Measurements from ENCODE around the gene PTPRG.
"Not testable (repeated sequence)": the region's sequence is repeated elsewhere in the genome, so short reads cannot be mapped to it uniquely, and the experiment has no call there.

The PTPRG gene

DNA sequence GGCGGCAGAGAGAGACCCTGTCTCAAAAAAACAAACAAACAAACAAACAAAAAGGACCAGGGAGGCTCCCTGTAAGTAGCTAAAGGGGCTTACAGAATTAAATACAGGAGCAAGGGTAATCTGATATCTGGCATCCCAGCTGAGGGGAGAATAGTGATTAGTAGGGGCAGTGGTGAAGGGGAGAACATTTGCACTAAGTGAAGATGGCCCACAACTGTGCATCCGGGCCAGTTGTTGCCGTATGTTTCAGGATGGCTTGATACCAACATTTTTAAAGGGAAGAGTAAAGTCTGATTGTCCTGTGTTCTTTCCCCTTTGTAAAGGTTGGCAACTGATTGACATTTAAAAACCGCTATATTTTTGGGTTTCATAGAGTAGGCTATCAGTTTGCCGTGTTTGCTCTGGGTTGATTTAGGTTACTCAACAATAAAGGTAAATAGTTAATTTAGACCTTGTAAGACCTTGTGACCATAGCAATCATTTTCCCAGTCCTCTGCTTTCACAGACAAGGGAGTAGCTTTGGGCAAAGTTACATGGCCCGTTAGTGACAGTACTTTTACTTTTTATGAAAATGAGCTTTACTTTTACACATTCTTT is 167.8 kb downstream of the PTPRG start:
- no peak for DNase-seq

DNA sequence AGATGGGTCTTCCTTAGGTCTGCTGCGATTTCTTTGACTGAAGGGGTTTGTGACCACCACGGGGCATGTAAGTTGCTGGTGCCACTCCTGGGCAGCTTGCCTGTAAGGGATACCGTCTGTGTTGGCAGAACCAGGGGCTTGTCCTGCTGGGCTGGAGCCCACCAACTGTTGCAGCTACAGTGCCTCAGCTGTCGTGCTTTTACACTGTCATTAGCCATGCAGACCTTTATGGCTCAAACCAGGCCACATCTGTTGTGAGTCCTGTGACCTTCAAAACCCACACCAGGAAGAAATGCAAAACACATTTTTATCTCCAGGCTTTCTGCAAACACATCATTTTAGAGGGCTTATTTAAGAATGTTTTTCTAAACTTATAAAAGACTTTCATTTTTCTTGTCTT is 168.7 kb downstream of the PTPRG start:
- DNase-seq = no peak

DNA sequence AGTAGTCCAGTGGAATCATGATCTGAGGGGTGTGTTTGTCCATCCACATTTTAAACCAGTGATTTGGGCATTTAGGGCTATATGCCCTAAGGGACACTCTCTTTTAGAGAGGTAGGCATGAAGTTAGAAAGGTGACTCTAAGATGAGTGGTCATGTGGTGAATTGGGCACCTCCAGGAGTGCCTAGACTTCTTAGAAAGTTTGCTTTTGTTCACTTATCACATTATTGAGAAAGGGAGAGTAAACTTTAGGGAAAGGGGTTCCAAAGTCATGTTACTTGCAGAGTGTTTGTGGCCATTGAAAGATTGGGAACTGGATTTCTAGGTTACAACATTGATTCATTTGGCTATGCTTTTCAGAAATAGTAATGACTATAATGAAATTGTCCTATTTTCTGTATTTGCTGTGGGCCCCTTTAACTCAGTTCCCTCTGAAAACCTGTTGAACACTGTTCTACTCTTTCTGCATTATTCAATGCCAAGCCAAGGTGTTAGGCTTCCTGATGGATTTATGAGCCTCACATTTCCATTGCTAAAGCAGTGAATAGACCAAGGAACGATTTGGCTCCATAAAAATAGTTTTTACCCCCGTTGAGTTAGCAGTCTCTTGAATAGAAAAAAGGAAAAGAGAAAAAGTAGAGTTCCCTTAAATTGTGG is 169.3 kb downstream of the PTPRG start:
- no peak for DNase-seq

DNA sequence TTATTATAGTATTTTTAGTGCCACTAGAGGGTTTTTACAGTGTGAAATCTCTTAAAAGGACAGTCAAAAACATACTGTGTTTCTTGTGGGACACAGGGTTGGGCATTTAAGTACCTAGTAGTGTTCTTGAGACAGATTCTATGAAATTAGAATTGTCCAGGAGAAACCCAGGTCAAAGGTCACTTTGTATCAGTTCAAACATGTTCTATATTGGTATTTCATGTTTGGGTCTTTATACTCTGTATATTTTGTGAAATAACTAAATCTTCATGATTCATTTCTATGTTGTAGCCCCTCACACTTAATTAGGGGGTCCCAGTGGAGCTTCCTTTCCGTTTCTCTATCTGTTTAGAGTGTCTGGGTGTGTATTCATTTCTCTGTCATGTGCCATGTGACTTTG is 171.6 kb downstream of the PTPRG start:
- DNase-seq = no peak

DNA sequence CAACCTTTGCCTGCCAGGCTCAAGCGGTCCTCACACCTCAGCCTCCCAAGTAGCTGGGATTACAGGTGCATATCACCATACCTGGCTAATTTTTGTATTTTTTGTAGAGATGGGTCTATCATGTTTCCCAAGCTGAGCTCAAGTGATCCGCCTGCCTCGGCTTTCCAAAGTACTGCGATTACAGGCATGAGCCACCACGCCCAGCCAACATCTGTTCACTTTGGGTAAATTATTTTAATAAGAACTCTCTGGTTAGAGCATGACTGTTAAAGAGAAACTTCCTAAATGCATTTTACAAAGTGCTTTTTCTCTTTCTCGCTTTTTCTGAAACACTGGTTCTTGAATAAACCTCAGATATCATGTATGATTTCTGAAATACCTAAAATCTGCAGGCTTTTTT is 172.5 kb downstream of the PTPRG start:
- no peak for DNase-seq

DNA sequence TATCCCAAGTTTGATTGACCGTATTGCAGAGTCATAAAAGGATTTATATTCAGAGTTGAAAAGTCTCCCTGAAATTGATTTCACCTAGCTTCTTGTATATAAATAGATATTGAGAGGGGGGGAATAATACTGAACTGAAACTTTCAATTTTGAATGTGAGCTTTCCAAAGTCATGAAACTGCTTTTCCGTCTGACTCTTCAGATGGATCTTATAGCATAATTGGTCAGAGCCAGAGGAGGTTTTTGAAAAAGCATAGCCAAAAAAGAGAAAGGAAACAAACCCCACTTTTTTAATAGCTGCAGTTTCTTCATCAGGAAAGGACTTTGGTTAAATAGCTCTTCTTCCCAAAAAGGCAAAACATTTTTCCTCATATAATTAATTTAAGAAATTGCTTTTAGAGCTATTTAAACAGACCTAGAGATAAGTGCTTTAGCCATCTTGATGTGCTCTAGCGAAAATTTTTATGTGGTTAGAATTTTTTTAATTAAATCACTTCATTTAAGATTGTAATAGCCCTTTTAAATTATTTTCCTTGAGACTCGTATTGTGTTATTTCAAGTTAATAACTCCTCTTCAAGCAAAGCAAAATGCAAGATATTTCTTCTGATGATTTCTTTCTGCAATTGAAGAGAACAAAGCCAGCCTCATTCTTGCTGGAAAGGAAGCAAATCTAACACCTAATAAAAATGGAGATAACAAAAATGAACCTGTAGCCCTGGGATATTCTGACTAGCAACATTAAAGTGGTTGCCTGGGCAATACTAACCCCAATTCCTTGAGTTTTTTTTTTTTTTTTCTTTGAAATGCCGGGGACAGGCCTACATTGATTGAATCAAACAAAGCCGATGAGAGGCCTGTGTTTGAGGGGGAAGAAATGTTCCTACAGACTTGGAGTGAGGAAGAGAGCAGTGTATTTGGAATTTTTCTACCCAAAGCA is 173.6 kb downstream of the PTPRG start:
- DNase-seq = no peak

DNA sequence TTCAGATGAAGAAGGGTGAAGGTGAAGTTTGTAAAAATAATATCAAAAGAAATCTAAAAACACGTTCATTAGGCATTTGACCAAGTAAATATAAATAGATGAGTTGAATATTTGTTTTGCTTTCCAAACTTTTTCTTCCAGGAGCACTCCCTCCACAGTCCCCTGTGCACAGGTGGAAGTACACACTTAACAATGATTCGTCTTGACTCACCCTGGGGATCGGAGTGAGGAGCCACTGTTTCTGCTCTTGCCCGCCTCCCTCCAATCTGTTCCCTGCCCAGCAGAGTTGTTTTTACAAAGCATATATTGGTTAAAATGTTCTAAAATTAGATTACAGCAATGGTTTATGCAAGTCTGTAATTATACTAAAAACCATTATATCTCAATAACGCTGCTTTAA is 175.1 kb downstream of the PTPRG start:
- no peak for DNase-seq

DNA sequence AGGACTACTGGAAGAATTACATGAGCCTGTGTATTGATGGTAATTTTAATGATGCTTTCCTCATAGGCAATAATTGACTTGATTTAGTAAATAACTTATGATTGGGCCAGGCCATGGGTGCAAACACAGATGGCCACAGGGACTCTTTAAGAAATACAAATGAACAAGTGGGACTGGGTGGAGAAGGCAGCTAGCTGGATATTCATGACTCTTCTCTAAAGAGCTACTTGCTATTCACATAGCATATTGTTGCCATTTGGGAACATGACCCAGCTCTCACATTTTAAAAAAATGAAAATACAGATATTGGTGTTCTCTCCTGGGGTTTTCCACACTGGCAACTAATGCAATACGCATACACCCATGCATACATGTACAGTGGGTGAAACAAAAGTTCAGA is 178.3 kb downstream of the PTPRG start:
- no peak for DNase-seq

DNA sequence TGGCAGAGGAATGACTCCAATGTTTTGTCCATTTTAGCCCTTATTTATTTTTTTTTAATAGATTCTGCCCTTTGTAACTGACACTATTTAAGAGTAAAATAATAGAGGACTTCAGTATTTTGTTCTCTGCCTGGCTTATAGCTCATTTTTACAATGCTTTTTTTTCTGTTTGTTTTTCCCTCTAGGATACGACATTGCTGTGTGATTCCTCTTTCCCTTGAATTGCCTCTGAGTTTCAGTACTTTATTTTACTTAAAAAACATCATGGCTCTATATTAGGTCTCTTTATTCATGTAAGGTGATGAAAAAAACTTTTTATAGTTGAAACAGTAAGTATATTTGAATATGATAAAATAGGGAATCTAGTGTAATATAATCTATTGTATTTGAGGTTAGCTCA is 179.1 kb downstream of the PTPRG start:
- DNase-seq = no peak

DNA sequence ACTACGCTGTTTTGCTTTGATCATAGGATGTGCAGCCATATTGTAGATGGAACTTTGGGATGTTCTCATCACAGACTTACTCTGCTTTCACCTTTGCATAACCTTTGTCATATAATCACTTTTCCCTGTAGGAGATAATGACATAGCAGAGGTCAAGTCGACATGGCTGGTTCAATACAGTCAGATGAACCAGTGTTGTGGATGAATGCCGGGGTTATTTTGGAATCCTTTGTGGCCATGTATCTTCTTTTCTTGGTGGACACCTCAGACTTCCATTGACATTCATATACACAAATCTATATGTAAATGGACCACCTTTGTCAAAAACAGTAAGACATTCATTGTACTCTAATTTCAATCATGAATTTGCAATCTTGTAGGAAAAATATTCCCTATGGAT is 180.2 kb downstream of the PTPRG start:
- no peak for DNase-seq

DNA sequence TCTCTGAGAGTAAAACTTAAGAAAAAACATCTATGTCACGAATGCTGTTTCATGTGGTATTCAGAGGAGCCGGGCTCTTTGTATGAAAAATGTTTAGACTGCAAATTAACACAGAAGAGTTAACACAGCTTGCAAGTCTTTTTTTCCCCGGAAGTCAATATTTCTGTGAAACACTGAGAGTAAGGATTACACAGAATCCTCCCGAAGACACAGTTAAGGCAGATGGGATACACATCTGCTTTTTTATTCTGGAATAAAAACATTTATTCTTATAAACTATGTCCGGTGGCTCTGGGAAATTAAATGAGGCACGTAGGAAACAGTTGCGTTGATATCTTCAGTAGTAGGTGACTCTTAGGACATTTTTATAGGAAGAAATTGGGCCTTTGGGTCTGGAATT is 180.6 kb downstream of the PTPRG start:
- DNase-seq = no peak

DNA sequence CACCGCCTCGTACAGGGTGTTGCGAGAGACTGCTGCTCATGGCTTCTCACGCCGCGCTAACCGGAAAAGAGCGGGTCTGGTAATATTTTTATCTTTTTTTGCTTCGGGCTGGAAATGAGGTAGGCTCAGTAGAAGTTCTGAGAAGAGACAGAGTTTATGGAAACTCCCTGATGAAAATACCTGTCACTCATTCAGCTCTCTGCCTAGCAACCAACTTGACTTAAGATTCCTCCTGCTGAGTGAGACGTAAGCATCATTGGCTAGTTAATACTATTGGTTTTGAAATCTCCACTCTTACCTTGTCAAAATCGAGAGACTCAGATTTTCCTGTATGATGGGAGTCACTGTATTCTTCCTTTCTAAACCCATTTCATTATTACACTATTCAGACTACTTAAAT is 181.7 kb downstream of the PTPRG start:
- no peak for DNase-seq

DNA sequence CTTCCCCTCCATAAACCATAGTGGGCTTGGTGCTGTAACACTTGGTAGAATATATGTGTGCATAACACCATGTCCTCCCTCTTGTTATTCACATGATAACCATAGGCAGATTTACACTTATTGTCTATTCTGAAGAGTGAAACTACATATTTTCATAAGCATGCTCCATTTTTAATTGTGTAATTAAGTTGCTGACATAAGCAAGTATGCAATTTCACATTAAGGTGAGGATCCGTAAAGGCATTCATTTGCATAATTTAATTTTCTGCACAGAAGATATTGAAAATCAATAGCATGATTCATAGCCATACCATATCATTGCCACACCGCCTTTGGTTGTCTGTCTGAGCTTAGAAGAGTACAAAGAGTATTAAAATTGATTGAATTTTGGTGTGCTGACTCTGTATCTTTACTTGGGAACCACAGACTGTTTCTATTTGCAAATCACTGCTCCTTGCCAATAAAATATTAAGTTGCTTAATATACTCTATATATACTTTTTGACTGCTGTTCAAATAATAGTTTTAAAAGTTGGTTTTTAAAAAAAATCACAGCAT is 182.4 kb downstream of the PTPRG start:
- no peak for DNase-seq

DNA sequence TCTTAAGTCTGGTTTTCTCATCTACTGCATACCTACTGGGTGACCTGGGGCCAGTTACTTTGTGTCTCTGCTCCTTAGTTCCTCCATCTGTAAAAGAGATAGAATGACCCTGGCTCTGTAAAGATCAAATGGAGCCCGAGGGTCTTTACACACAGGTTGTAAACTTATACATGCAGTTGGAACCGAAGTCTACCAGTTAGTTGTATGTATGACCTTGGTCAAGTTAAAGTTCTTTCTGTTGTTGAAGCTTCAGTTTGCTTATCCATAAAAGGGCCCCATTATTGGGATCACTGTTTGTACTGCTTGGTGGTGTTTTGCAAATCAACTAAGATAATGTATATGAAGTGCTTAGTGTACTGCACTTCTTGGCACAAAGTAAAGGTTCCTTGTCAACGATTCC is 186.9 kb downstream of the PTPRG start:
- no peak for DNase-seq

DNA sequence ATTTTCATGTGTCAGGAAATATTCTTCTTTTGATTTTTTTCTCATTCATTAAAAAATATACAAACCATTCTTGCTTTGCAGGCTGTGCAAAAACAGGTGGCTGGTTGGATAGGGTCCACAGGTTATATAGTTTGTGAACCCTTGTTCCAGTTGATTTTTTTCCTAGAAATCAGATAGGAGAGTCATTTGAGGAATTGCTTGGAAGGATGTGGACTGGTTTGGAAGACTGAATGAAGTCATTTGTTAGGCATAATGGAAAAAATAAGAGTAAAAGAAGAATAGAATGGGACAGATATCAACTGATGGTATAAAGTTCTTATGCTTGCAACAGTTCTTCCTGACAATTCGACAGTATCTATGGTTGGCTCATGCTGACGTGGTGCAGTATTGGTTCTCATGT is 189.4 kb downstream of the PTPRG start:
- no peak for DNase-seq

DNA sequence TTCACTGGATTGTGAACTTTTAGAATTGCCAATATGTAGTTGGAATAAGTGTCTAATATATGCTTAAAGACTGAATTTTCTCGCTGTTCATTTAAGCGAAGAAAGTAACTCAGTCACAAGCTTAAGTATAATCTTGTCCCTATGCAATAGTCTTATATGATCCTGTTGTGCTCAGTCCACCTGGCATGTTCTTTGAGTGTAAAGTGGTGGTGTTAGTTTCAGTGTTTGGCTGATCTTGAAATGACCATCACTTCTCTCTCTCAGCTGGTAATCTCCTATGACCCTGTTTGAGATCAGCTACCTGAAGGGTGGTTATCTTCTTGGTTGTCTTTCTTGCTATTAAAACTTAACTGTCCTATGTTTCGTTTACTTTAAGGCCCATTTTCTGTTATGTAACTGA is 197.5 kb downstream of the PTPRG start:
- no peak for DNase-seq

DNA sequence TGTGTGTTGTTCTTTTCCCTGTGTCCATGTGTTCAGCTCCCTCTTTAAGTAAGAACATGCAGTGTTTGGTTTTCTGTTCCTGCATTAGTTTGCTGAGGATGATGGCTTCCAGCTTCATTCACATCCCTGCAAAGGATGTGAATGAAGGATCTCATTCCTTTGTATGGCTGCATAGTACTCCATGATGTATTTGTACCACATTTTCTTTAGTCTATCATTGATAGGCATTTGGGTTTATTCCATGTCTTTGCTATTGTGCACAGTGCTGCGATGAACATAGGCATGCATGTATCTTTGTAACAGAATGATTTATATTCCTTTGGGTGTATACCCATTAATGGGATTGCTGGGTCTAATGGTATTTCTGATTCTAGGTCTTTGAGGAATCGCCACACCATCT is 199.4 kb downstream of the PTPRG start:
- not testable (repeated sequence) for DNase-seq

DNA sequence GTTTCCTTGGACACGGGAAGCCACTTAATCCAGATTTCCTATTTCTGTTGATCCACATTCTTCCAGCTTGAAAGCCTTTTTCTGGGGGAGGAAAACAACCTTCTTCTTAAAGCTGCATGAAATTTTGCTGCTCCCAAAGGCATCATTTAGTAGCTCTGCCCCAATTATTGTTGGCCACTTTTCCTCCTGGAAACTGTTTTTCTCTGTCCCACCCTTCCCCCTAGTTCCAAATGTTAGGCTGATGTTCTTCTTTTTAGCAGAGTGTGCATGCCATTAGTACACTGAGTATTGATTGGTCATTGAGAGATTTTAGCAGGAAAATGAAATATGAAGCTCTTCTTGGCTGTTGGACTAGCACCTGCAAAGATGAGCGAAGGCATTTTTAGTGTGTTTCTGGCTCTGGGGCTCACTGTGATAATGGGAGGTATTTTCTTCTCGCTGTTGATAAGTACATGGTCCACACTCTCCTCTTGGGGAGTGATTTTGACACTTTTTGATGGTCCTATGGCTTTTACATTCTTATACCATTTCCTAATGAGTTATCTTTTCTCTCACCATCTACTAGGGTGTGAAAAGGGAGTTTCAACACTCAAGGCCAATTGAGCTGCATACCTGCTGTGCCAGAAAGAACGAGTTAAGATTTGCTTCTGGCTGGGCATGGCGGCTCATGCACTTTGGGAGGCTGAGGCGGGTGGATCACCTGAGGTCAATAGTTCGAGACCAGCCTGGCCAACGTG is 200.5 kb downstream of the PTPRG start:
- DNase-seq = no peak

DNA sequence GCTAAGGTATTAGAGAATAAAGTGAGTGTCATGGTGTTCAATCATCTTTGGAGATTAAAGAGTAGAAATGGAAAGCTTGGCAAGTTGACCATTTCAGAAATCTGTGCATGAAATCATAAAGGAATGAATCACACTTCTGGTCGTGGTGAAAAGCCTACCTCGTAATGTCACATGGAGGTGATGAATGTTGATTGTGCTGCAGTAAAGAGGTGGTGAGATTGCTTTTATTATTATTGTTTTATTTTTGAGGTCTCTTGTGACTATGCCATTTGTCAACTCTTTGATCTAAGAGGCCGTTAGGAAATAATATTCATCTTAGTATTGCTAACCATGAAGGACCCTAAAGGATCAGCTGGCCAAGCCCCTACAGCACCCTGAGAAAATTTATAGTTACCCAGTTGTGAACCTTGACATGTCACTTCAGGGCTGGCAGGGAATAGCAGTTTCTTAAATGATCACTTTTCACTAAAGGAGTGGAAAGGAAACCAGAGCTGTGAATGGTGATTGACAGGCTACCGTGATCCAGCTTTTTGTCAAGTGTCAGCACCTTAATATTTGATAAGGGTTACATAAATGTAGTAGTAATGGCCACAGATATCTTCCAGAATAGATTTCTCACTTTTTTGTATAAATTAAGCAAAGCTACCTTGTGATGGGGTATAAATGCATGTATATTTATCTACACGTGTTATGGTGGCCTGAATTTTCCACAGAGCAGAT is 203.9 kb downstream of the PTPRG start:
- no peak for DNase-seq

DNA sequence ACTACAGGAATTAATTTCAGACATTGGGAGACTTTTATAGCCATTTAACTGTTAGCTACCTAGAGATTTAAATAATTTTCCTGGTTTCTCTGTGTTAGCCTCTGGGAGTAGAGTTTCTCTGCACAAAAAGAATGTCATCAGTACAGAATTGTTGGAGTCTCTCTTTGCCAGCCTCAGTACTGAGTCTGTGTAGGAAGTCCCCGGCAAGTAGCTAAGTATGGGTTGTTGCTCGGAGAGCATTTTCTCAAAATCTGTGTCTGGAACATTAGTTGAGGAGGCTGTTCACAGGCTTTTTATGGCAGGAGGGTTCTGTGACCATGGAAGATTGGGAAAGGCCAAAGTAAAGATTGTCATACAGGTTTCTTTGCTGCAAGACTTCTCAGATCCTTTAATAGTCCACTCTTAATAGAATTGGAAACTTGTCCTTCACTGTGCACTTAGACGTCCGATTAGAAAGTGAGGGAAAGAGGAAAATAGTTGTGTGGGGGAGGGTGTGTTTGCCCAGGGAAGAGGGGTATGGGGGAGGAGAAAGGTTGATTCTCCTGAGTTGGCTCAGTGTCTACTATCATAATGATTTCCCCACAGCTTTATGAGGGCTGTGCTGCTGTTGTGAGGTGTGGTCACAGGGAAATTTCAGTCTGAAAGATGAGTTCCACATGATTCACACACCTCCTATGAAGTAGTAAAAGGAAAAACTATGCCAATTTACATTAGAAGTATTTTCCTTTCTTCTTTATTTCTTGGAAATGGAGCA is 207.1 kb downstream of the PTPRG start:
- DNase-seq = no peak

DNA sequence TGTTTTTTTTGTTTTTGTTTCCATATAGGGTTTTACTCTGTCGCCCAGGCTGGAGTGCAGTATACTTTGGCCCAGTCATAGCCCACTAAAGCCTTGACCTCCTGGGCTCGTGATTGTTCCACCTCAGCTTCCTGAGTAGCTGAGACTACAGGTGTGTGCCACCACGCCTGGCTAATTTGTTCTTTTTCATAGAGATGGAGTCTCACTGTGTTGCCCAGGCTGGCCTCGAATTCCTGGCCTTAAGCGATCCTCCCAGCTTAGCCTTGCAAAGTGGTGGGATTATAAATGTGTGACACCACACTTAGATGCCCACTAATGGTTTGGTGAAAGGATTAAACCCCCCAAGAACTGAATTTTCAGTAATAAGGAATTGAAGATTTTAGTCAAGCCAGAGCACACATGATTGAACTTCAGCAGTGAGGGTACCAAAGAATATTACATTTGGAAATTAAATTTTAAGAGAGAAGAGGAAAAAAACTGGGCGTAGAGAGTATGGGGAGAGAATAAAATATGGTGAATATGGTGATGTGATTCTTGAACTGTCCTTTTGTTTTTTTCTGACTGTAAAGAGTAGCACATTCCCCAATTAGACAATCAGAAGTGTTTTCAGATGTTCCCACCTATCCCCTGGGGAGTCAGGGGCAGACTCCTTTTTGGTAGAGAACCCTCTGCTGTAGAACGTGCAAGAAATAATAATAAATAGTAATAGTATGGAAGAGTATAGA is 208.1 kb downstream of the PTPRG start:
- DNase-seq = no peak

Data from suppressor macrophage (primary cell).